ENCODE data around the gene NRSN2. TPM values are rescaled to one million over a fixed set of nuclear protein-coding genes. Genes with fewer than 3 reads are reported as not detected.

NRSN2 gene
- total RNA-seq, 1 experiment from 2014 or later = 44.9 TPM

DNA sequence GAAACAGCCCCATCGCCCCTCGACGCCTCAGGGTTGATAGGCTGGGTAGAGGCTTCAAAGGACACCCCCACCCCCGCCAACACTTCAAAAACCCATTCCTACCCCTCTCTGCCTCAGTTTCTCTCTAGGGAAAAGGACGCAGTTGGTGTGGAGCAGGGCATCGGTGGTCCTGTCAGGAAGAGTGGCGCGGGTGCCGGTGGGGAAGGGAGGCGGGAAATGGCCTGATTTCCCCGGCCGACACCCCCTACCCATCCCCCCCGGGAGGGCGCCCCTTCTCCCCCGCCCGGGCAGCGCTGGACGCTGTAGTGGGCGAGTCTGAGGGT lies 367 bp downstream of the NRSN2 start:
- CTCF ChIA-PET = interaction anchor here (0.7 kb wide), 1 partner anchor 299 kb away, joined by 3 read pairs; no protein-coding TSS in a partner anchor
- no peak for TF ChIP-seq TCF7L2 (IDR thresholded peaks at IDR 0.05; ENCODE audit: low read depth, low read length)
- TF ChIP-seq, protein P1, sequence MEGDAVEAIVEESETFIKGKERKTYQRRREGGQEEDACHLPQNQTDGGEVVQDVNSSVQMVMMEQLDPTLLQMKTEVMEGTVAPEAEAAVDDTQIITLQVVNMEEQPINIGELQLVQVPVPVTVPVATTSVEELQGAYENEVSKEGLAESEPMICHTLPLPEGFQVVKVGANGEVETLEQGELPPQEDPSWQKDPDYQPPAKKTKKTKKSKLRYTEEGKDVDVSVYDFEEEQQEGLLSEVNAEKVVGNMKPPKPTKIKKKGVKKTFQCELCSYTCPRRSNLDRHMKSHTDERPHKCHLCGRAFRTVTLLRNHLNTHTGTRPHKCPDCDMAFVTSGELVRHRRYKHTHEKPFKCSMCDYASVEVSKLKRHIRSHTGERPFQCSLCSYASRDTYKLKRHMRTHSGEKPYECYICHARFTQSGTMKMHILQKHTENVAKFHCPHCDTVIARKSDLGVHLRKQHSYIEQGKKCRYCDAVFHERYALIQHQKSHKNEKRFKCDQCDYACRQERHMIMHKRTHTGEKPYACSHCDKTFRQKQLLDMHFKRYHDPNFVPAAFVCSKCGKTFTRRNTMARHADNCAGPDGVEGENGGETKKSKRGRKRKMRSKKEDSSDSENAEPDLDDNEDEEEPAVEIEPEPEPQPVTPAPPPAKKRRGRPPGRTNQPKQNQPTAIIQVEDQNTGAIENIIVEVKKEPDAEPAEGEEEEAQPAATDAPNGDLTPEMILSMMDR (IDR thresholded peaks at IDR 0.05) = no peak
- TF ChIP-seq SIN3A (IDR thresholded peaks at IDR 0.05; ENCODE audit: borderline replicate concordance, insufficient read depth, low read depth, low read length) = no peak; the same call in 1 of the 2 replicates
- TF ChIP-seq, protein P2, sequence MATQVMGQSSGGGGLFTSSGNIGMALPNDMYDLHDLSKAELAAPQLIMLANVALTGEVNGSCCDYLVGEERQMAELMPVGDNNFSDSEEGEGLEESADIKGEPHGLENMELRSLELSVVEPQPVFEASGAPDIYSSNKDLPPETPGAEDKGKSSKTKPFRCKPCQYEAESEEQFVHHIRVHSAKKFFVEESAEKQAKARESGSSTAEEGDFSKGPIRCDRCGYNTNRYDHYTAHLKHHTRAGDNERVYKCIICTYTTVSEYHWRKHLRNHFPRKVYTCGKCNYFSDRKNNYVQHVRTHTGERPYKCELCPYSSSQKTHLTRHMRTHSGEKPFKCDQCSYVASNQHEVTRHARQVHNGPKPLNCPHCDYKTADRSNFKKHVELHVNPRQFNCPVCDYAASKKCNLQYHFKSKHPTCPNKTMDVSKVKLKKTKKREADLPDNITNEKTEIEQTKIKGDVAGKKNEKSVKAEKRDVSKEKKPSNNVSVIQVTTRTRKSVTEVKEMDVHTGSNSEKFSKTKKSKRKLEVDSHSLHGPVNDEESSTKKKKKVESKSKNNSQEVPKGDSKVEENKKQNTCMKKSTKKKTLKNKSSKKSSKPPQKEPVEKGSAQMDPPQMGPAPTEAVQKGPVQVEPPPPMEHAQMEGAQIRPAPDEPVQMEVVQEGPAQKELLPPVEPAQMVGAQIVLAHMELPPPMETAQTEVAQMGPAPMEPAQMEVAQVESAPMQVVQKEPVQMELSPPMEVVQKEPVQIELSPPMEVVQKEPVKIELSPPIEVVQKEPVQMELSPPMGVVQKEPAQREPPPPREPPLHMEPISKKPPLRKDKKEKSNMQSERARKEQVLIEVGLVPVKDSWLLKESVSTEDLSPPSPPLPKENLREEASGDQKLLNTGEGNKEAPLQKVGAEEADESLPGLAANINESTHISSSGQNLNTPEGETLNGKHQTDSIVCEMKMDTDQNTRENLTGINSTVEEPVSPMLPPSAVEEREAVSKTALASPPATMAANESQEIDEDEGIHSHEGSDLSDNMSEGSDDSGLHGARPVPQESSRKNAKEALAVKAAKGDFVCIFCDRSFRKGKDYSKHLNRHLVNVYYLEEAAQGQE (IDR thresholded peaks at IDR 0.05; ENCODE audit: insufficient read depth in 1 of 2, low read depth in 2 of 2, low read length in 1 of 2) = no peak
- TF ChIP-seq POLR2AphosphoS5 (IDR thresholded peaks at IDR 0.05; ENCODE audit: low read depth, low read length) = no peak
- Histone ChIP-seq H3K27ac (ENCODE audit: low read length) (peak overlapping the region; percentile 69), H3K27me3 (ENCODE audit: control insufficient read depth, insufficient read depth, low read length) (no peaks in the 10 kb centered on the region), H3K36me3 (ENCODE audit: control insufficient read depth, insufficient read depth, low read length) (no peaks in the 10 kb centered on the region), H3K9me3 (ENCODE audit: control insufficient read depth, insufficient read depth, low read depth, low read length) (peaks cover 7% of the 10 kb centered on the region; the same call in 1 of the 2 replicates), H3K4me1 (ENCODE audit: control insufficient read depth, insufficient read depth, low read length) (peaks cover 13% of the 10 kb centered on the region), H3K4me3 (ENCODE audit: low read depth in 2 of 2, low read length in 2 of 2) (peak overlapping the region; percentile 62 to 83)
- DNase-seq (ENCODE audit: low read depth, low spot score) (no peak), ATAC-seq (no peak; the same call in 1 of the 2 replicates)
- in situ Hi-C loops (cut with HindIII; ENCODE audit: low pct_unique_long_range_greater_than_20kb, low sequenced_read_pairs) = no loop called here
- intact Hi-C loops (cut with micrococcal nuclease; ENCODE audit: unreplicated experiment) = loop anchor here (2.0 kb wide), 1 partner anchor 62 kb away; the partner anchor contains the start of gene RBCK1
- POLR2A ChIA-PET = interaction anchor here (0.7 kb wide), 1 partner anchor 27 kb away, joined by 3 read pairs; no protein-coding TSS in a partner anchor
- no TSS peak for BruUV-seq (replicated peaks)

DNA sequence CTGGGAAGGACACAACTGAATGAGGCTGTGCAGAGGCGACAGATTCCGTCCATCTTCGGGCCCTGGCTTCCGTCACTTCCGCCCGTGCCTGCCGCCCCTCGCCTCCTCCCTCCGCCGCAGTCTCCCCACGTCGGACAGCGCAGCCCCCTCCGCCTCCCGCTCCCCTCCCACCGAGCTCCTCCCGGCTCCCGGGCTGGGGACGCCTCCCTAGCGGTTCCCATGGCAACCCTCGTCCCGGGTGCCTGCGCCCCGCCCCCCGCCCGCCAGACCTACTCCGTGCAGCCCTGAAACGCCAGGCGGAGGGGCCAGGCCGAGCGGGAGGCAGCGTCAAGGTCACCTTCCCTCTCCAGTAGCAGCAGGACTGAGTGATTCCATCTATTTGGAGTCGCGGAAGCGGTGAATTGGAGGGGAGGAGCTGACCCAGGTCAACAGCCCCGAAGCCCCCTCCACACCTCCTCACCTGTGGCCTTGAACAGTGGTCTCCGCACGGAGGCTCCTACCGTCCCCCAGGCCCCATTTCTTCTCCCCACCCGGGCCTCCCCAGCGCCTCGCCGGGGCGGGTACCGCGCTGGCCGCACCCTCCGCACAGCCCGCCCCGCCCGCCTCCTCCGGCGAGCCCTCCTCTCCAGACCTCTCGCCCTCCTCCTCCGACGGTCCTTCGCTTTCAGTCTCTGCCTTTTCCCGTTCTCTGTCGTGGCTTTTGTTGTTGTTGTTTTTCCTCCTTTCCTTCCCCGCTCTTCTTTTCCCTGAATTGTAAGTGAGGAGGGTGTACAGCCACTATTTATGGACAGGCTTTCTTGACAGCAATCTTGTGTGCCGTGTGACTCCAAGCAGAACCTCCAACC lies 951 bp downstream of the NRSN2 start:
- in situ Hi-C loops (cut with HindIII; ENCODE audit: low pct_unique_long_range_greater_than_20kb, low sequenced_read_pairs) = no loop called here
- Histone ChIP-seq H3K27me3 (ENCODE audit: control insufficient read depth, insufficient read depth, low read length) (no peaks in the 10 kb centered on the region), H3K4me1 (ENCODE audit: control insufficient read depth, insufficient read depth, low read length) (peaks cover 13% of the 10 kb centered on the region), H3K27ac (ENCODE audit: low read length) (peak overlapping the region; percentile 88), H3K4me3 (ENCODE audit: low read depth in 2 of 2, low read length in 2 of 2) (peak overlapping the region; percentile 62 to 83), H3K36me3 (ENCODE audit: control insufficient read depth, insufficient read depth, low read length) (no peaks in the 10 kb centered on the region), H3K9me3 (ENCODE audit: control insufficient read depth, insufficient read depth, low read depth, low read length) (peaks cover 7% of the 10 kb centered on the region; the same call in 1 of the 2 replicates)
- no peak for DNase-seq (ENCODE audit: low read depth, low spot score)
- intact Hi-C loops (cut with micrococcal nuclease; ENCODE audit: unreplicated experiment) = loop anchor here (2.0 kb wide), 1 partner anchor 61 kb away; the partner anchor contains the start of gene RBCK1
- CTCF ChIA-PET = interaction anchor here (0.7 kb wide), 1 partner anchor 298 kb away, joined by 3 read pairs; no protein-coding TSS in a partner anchor
- BruUV-seq (replicated peaks) = TSS peak; percentile 26
- POLR2A ChIA-PET = no interaction called here
- ATAC-seq = peak; percentile 91
- TF ChIP-seq, protein P2 (IDR thresholded peaks at IDR 0.05; ENCODE audit: insufficient read depth in 1 of 2, low read depth in 2 of 2, low read length in 1 of 2) = 0 out of 4 replicates have a peak, but pooled peaks of 1 of the 2 experiments have one; percentile 60
- TF ChIP-seq TCF7L2 (IDR thresholded peaks at IDR 0.05; ENCODE audit: low read depth, low read length) (no peak), SIN3A (IDR thresholded peaks at IDR 0.05; ENCODE audit: borderline replicate concordance, insufficient read depth, low read depth, low read length) (peak; percentile 72; the same call in 1 of the 2 replicates), POLR2AphosphoS5 (IDR thresholded peaks at IDR 0.05; ENCODE audit: low read depth, low read length) (peak; percentile 79; the same call in 1 of the 2 replicates)
- TF ChIP-seq, protein P1 (IDR thresholded peaks at IDR 0.05) = no peak
